OCI-LY1 (cell line): Measurements from ENCODE around the gene GPR65.

Experiments
- H2AFZ ChIP-seq: fragments of 200-600 bp; sonication (generic), shearing (Covaris generic); 2 replicates; pipeline ENCODE4 v1.6.0; 2014; ENCODE audit warnings: antibody characterized with exemption, mild to moderate bottlenecking, low read length
- H3F3A ChIP-seq: fragments of 200-600 bp; sonication (generic), shearing (Covaris generic); 2 replicates; pipeline ENCODE4 v1.6.0; 2014; ENCODE audit warnings: mild to moderate bottlenecking, antibody characterized with exemption, low read length, moderate library complexity; ENCODE audit not compliant: insufficient read depth
- H3K27ac ChIP-seq: fragments of 200-600 bp; sonication (generic); 2 replicates; pipeline ENCODE4 v1.5.1; 2014; ENCODE audit warnings: low read length, mixed run types, mild to moderate bottlenecking, low read depth; ENCODE audit not compliant: poor library complexity, severe bottlenecking
- H3K27me3 ChIP-seq: fragments of 200-600 bp; sonication (generic); 2 replicates; pipeline ENCODE4 v1.6.0; 2014; ENCODE audit warnings: antibody characterized with exemption, mild to moderate bottlenecking, low read length, moderate library complexity; ENCODE audit not compliant: insufficient read depth
- H3K36me3 ChIP-seq: fragments of 200-600 bp; sonication (generic); 2 replicates; pipeline ENCODE4 v1.6.1; 2014; ENCODE audit warnings: mild to moderate bottlenecking, antibody characterized with exemption, low read length, moderate library complexity, mixed read lengths; ENCODE audit not compliant: insufficient read depth
- H3K4me1 ChIP-seq: fragments of 200-600 bp; sonication (generic); 2 replicates; pipeline ENCODE4 v1.5.1; 2014; ENCODE audit warnings: mild to moderate bottlenecking, low read length, moderate library complexity; ENCODE audit not compliant: insufficient read depth, severe bottlenecking
- H3K4me2 ChIP-seq: fragments of 200-600 bp; sonication (generic), shearing (Covaris generic); 2 replicates; pipeline ENCODE4 v1.6.1; 2014; ENCODE audit warnings: low read length
- H3K4me3 ChIP-seq: fragments of 200-600 bp; sonication (generic); 2 replicates; pipeline ENCODE4 v1.5.1; 2014; ENCODE audit warnings: low read length, low read depth, mild to moderate bottlenecking, mixed read lengths; ENCODE audit not compliant: poor library complexity, severe bottlenecking
- H3K79me2 ChIP-seq: fragments of 200-600 bp; shearing (Covaris generic); 2 replicates; pipeline ENCODE4 v1.6.1; 2016; ENCODE audit warnings: mixed run types, low read length, mixed read lengths; ENCODE audit not compliant: insufficient read depth
- H3K9ac ChIP-seq: fragments of 200-600 bp; sonication (generic), shearing (Covaris generic); 2 replicates; pipeline ENCODE4 v1.6.1; 2014; ENCODE audit warnings: mild to moderate bottlenecking, low read length, mixed read lengths
- H3K9me2 ChIP-seq: fragments of 200-600 bp; sonication (generic), shearing (Covaris generic); 2 replicates; pipeline ENCODE4 v1.6.1; 2014; ENCODE audit warnings: low read depth, mild to moderate bottlenecking, low read length, mixed read lengths
- H3K9me3 ChIP-seq: fragments of 200-600 bp; shearing (Covaris generic); 2 replicates; pipeline ENCODE4 v1.6.1; 2014; ENCODE audit warnings: low read length, mixed read lengths
- H4K20me1 ChIP-seq: fragments of 200-600 bp; sonication (generic), shearing (Covaris generic); 2 replicates; pipeline ENCODE4 v1.6.0; 2016; ENCODE audit warnings: mild to moderate bottlenecking, low read length; ENCODE audit not compliant: insufficient read depth
- CTCF ChIP-seq: fragments of 200-600 bp; sonication (generic), shearing (Covaris generic); IDR thresholded peaks from 2 replicates; pipeline ENCODE4 v1.5.1; 2017; ENCODE audit warnings: mild to moderate bottlenecking, antibody characterized with exemption, low read length, moderate library complexity, mixed read lengths
- EZH2 ChIP-seq: fragments of 200-600 bp; sonication (generic), shearing (Covaris generic); IDR thresholded peaks from 2 replicates; pipeline ENCODE4 v1.8.0; 2017; ENCODE audit warnings: borderline replicate concordance, mixed run types, mild to moderate bottlenecking, antibody characterized with exemption, low read length, moderate library complexity, mixed read lengths

GPR65 gene

GRCh38 chr14:88037325-88037724, 32.4 kb downstream of the GPR65 start:
- Histone ChIP-seq H3K4me1 (no peaks in the 10 kb centered on the region), H3K79me2 (no peaks in the 10 kb centered on the region), H3K36me3 (no peaks in the 10 kb centered on the region), H4K20me1 (no peaks in the 10 kb centered on the region), H3K27me3 (no peaks in the 10 kb centered on the region), H3K9ac (no peak overlapping the region), H3K9me3 (no peaks in the 10 kb centered on the region), H2AFZ (no peak overlapping the region), H3K9me2 (no peaks in the 10 kb centered on the region), H3K4me3 (no peak overlapping the region), H3K4me2 (no peak overlapping the region), H3F3A (no peaks in the 10 kb centered on the region), H3K27ac (no peak overlapping the region)
- TF ChIP-seq EZH2 (no peak), CTCF (no peak)

- Histone ChIP-seq H3K36me3 (no peaks in the 10 kb centered on the region), H3F3A (no peaks in the 10 kb centered on the region), H3K4me3 (no peak overlapping the region), H3K27ac (no peak overlapping the region), H3K9me2 (no peaks in the 10 kb centered on the region), H3K79me2 (no peaks in the 10 kb centered on the region), H3K4me2 (no peak overlapping the region), H3K9ac (no peak overlapping the region), H3K4me1 (no peaks in the 10 kb centered on the region), H3K27me3 (no peaks in the 10 kb centered on the region), H4K20me1 (no peaks in the 10 kb centered on the region), H3K9me3 (no peaks in the 10 kb centered on the region), H2AFZ (no peak overlapping the region)
- TF ChIP-seq EZH2 (no peak), CTCF (no peak)
Measured at GRCh38 chr14:88039197-88039596, 34.3 kb downstream of the GPR65 start.

- Histone ChIP-seq H3K36me3 (no peaks in the 10 kb centered on the region), H2AFZ (no peak overlapping the region), H3K27ac (no peak overlapping the region), H3K9me2 (no peaks in the 10 kb centered on the region), H3K4me1 (no peaks in the 10 kb centered on the region), H3K4me2 (no peak overlapping the region), H3K27me3 (no peaks in the 10 kb centered on the region), H3F3A (no peaks in the 10 kb centered on the region), H4K20me1 (no peaks in the 10 kb centered on the region), H3K4me3 (no peak overlapping the region), H3K9me3 (no peaks in the 10 kb centered on the region), H3K79me2 (no peaks in the 10 kb centered on the region), H3K9ac (no peak overlapping the region)
- TF ChIP-seq CTCF (no peak), EZH2 (no peak)
Measured at GRCh38 chr14:88040146-88040545, 35.2 kb downstream of the GPR65 start.
